GM20000 (cell line): ENCODE data around the gene HOXB4.
"Not testable (repeated sequence)": the region's sequence is repeated elsewhere in the genome, so short reads cannot be mapped to it uniquely, and the experiment has no call there.

Experiments used
- DNase-seq: peaks from one replicate; pipeline ENCODE4 v3.0.0; 2012; ENCODE audit warnings: low spot score
- CTCF ChIP-seq: IDR thresholded peaks from 2 replicates; pipeline ENCODE4 v1.5.1; 2012; ENCODE audit warnings: mild to moderate bottlenecking, control low read depth; ENCODE audit errors: extremely low read depth, missing control alignments

The HOXB4 gene

GRCh38 chr17:48541036-48541576, 37.0 kb downstream of the HOXB4 start:
- no peak for TF ChIP-seq CTCF

GRCh38 chr17:48540213-48540612, 37.9 kb downstream of the HOXB4 start:
- no peak for TF ChIP-seq CTCF
- DNase-seq, result no peak

More at GRCh38 chr17:48541036-48541576, 37.0 kb downstream of the HOXB4 start:
- DNase-seq, result peak; percentile 16

DNA sequence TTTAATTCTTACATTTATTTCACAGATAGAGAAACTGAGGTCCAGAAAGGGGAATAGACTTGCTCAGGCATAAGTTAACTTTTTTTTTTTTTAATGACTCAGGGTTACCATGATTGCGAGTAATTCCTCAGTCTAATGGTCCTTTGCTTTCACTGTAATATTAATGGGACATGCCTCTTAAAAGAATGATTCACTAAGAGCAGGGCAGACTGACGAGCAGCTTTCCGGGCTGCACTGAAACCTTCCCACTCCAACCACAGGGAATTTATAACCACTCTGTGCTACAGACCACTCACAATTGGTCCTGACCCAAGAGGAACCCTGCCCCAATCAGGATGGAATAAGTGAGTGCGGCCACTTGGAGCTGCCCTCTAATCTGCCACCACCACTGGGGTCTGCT, 39.0 kb downstream of the HOXB4 start:
- DNase-seq, result no peak
- TF ChIP-seq CTCF, result no peak

- TF ChIP-seq CTCF, result no peak
- no peak for DNase-seq
These were observed 40.8 kb downstream of the HOXB4 start for GRCh38 chr17:48537316-48537715.

DNA sequence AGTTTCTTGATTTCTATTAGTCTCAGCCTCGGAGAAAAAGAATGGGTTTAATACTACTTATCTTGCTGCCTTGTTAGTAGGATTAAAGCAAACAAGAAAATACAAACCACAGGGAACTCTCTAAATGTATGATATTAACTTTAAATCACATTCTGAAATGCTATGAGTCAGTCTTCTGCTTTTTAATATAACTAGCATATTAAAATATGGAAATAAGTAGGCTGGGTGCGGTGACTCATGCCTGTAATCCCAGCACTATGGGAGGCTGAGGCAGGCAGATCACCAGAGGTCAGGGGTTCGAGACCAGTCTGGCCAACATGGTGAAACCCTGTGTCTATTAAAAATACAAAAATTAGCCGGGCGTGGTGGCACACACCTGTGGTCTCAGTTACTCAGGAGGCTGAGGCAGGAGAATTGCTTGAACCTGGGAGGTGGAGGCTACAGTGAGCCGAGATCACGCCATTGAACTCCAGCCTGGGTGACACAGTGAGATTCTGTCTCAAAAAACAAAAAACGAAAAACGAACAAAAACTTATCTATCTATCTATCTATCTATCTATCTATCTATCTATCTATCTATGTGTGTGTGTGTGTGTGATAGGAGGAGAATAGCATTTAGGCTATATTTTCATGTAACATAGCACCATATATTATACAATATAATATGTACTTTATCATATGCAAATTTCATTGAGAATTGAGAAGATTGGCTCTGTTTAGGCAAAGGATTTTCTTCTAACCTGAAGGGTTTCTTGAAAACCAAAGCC, 42.2 kb downstream of the HOXB4 start:
- not testable (repeated sequence) for DNase-seq

GRCh38 chr17:48532261-48532660, 45.9 kb downstream of the HOXB4 start:
- TF ChIP-seq CTCF, result no peak
- no peak for DNase-seq

GRCh38 chr17:48530887-48531272, 47.3 kb downstream of the HOXB4 start, which contains the start of gene HOXB1:
HOXB1 (minus strand) TSS chr17:48531011; CDS start chr17:48530904, 107 bp downstream.
- DNase-seq, result no peak
- TF ChIP-seq CTCF, result no peak
